ENCODE data around the gene FAN1. TPM values are rescaled to one million over a fixed set of nuclear protein-coding genes. Genes with fewer than 3 reads are reported as not detected.

Gene FAN1
- polyA plus RNA-seq, 3 donors: 0.38 to 7.9 (median 0.95) TPM

GRCh38 chr15:30925686-30926085 is 22.0 kb downstream of the FAN1 start:
- no peak overlapping the region for H3K27ac ChIP-seq (ENCODE audit: low read depth in 1 of 2, low read length in 2 of 2)
- H3K9me3 ChIP-seq (replicated peaks in 1 of 2; ENCODE audit: control insufficient read depth in 1 of 2, insufficient read depth in 1 of 2, low read length in 2 of 2): no peaks in the 10 kb centered on the region
- H3K9ac ChIP-seq (ENCODE audit: insufficient read depth, low read length, poor library complexity, severe bottlenecking): no peak overlapping the region
- no peaks in the 10 kb centered on the region for H4K20me1 ChIP-seq (ENCODE audit: insufficient read depth, low read length)
- Mint-ChIP-seq H3K9me3 (no peaks in the 10 kb centered on the region), H3K4me3 (no peak overlapping the region), H3K27ac (no peak overlapping the region), H3K36me3 (peaks cover 82 to 84% of the 10 kb centered on the region in 2 donors), H3K4me1 (no peaks in the 10 kb centered on the region), H3K27me3 (ENCODE audit: low read depth in 3 of 3) (no peaks in the 10 kb centered on the region)
- peaks cover 56 to 94% of the 10 kb centered on the region in 2 donors for H3K36me3 ChIP-seq (replicated peaks in 1 of 2; ENCODE audit: control insufficient read depth in 1 of 2, insufficient read depth in 2 of 2, low read length in 2 of 2)
- no peaks in the 10 kb centered on the region for H3K79me2 ChIP-seq (ENCODE audit: insufficient read depth, low read length)
- no peaks in the 10 kb centered on the region for H3K27me3 ChIP-seq (ENCODE audit: control insufficient read depth in 2 of 2, insufficient read depth in 2 of 2, low read length in 2 of 2)
- no peak overlapping the region for H2AFZ ChIP-seq (ENCODE audit: insufficient read depth, low read depth, low read length, poor library complexity, severe bottlenecking)
- 94% methylated on average over 9 of the region's 9 CpGs for WGBS (ENCODE audit: insufficient coverage)
- intact Hi-C loops (cut with micrococcal nuclease): no loop called here
- no peaks in the 10 kb centered on the region for H3K4me1 ChIP-seq (ENCODE audit: control insufficient read depth in 1 of 2, insufficient read depth in 2 of 2, low read length in 2 of 2)
- H3K4me3 ChIP-seq (replicated peaks in 1 of 3; ENCODE audit: low read depth in 2 of 3, low read length in 3 of 3): no peak overlapping the region
- no peak for TF ChIP-seq CTCF (IDR thresholded peaks at IDR 0.05)
- no peak overlapping the region for H3K4me2 ChIP-seq (replicated peaks; ENCODE audit: extremely low read depth, low read length, poor library complexity, severe bottlenecking)
- DNase-seq: no peak

- H3K27me3 ChIP-seq (ENCODE audit: control insufficient read depth in 2 of 2, insufficient read depth in 2 of 2, low read length in 2 of 2): no peaks in the 10 kb centered on the region
- Mint-ChIP-seq H3K36me3 (peaks cover 82 to 84% of the 10 kb centered on the region in 2 donors), H3K9me3 (no peaks in the 10 kb centered on the region), H3K4me1 (no peaks in the 10 kb centered on the region), H3K27me3 (ENCODE audit: low read depth in 3 of 3) (no peaks in the 10 kb centered on the region), H3K4me3 (no peak overlapping the region), H3K27ac (peak overlapping the region in 1 of 7 donors; percentile 55)
- no peak overlapping the region for H3K9ac ChIP-seq (ENCODE audit: insufficient read depth, low read length, poor library complexity, severe bottlenecking)
- no peak overlapping the region for H2AFZ ChIP-seq (ENCODE audit: insufficient read depth, low read depth, low read length, poor library complexity, severe bottlenecking)
- no peak overlapping the region for H3K4me3 ChIP-seq (replicated peaks in 1 of 3; ENCODE audit: low read depth in 2 of 3, low read length in 3 of 3)
- H4K20me1 ChIP-seq (ENCODE audit: insufficient read depth, low read length): no peaks in the 10 kb centered on the region
- no peak for DNase-seq
- H3K9me3 ChIP-seq (replicated peaks in 1 of 2; ENCODE audit: control insufficient read depth in 1 of 2, insufficient read depth in 1 of 2, low read length in 2 of 2): no peaks in the 10 kb centered on the region
- no peak for TF ChIP-seq CTCF (IDR thresholded peaks at IDR 0.05)
- H3K4me1 ChIP-seq (ENCODE audit: control insufficient read depth in 1 of 2, insufficient read depth in 2 of 2, low read length in 2 of 2): no peaks in the 10 kb centered on the region
- peaks cover 55 to 94% of the 10 kb centered on the region in 2 donors for H3K36me3 ChIP-seq (replicated peaks in 1 of 2; ENCODE audit: control insufficient read depth in 1 of 2, insufficient read depth in 2 of 2, low read length in 2 of 2)
- no peaks in the 10 kb centered on the region for H3K79me2 ChIP-seq (ENCODE audit: insufficient read depth, low read length)
- no peak overlapping the region for H3K4me2 ChIP-seq (replicated peaks; ENCODE audit: extremely low read depth, low read length, poor library complexity, severe bottlenecking)
- H3K27ac ChIP-seq (ENCODE audit: low read depth in 1 of 2, low read length in 2 of 2): no peak overlapping the region
- intact Hi-C loops (cut with micrococcal nuclease): no loop called here
- 100% methylated on average over 4 of the region's 8 CpGs for WGBS (ENCODE audit: insufficient coverage)
Measured at GRCh38 chr15:30926161-30926560, 22.4 kb downstream of the FAN1 start.

Measured in CD14-positive monocyte (primary cell).